Measurements from ENCODE around the gene S100Z. TPM values are rescaled to one million over a fixed set of nuclear protein-coding genes. Genes with fewer than 3 reads are reported as not detected.

Gene S100Z
- total and polyA plus RNA-seq, 9 of the 15 experiments (the other 6 are each of a cell fraction or from before 2014, with no cell fraction given), result 0.15 to 0.42 (median 0.20) TPM; not detected in 6

DNA sequence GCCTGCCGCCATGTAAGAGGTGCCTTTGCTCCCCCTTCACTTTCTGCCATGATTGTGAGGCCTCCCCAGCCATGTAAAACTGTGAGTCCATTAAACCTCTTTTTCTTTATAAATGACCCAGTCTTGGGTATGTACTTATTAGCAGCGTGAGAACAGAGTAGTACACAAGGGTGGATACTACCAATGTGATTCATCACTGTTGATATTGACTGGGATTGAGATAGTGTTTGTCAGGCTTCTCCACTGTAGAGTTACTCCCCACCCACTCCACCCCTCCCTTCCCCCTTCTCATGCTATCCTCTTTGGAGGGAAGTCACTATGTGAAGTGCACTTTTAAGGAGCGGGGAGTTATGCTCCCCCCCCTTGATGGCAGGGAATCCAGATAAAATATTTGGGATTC, 91.6 kb downstream of the S100Z start:
- no peak for TF ChIP-seq ELK1 (CRISPR knock-in tag; IDR thresholded peaks at IDR 0.05)
- no peak for TF ChIP-seq MITF (IDR thresholded peaks at IDR 0.05)
- no peak for TF ChIP-seq CC2D1A (IDR thresholded peaks at IDR 0.05)
- no peak for TF ChIP-seq ETV1 (tag; conservative IDR thresholded peaks at IDR 0.05; ENCODE audit: low read depth)
- TF ChIP-seq SAFB (IDR thresholded peaks at IDR 0.05; ENCODE audit: borderline replicate concordance, low read depth, low read length), result no peak
- no peak for TF ChIP-seq ZBTB12 (CRISPR knock-in tag; IDR thresholded peaks at IDR 0.05)
- no peak for TF ChIP-seq ILK (tag; IDR thresholded peaks at IDR 0.05; ENCODE audit: borderline replicate concordance, low read depth)
- TF ChIP-seq ZNF431 (CRISPR knock-in tag; IDR thresholded peaks at IDR 0.05), result no peak
- no peak for TF ChIP-seq FOS (IDR thresholded peaks at IDR 0.05; ENCODE audit: extremely low read depth, insufficient read length)
- TF ChIP-seq, protein P1, sequence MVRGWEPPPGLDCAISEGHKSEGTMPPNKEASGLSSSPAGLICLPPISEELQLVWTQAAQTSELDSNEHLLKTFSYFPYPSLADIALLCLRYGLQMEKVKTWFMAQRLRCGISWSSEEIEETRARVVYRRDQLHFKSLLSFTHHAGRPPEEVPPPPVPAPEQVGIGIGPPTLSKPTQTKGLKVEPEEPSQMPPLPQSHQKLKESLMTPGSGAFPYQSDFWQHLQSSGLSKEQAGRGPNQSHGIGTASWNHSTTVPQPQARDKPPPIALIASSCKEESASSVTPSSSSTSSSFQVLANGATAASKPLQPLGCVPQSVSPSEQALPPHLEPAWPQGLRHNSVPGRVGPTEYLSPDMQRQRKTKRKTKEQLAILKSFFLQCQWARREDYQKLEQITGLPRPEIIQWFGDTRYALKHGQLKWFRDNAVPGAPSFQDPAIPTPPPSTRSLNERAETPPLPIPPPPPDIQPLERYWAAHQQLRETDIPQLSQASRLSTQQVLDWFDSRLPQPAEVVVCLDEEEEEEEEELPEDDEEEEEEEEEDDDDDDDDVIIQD (CRISPR knock-in tag; IDR thresholded peaks at IDR 0.05), result no peak
- in situ Hi-C loops (cut with MboI), result no loop called here
- DNase-seq (ENCODE audit: extremely low read depth in 1 of 4, low spot score in 3 of 4), result no peak
- Histone ChIP-seq H3K36me3 (ENCODE audit: control insufficient read depth, insufficient read depth, low read length) (no peaks in the 10 kb centered on the region), H3K4me3 (no peak overlapping the region), H3K79me2 (ENCODE audit: control insufficient read depth, insufficient read depth, low read length) (no peaks in the 10 kb centered on the region), H3K9me3 (replicated peaks; ENCODE audit: control insufficient read depth, insufficient read depth, low read depth, low read length) (no peaks in the 10 kb centered on the region), H3K4me1 (replicated peaks in 1 of 2; ENCODE audit: control insufficient read depth in 2 of 2, insufficient read depth in 2 of 2, low read length in 2 of 2) (peaks cover 4 to 6% of the 10 kb centered on the region in 2 experiments; a peak in 3 of 5 replicates), H3K9me1 (ENCODE audit: control insufficient read depth, insufficient read depth, low read length) (no peaks in the 10 kb centered on the region), H3K9ac (ENCODE audit: insufficient read depth in 1 of 2, low read depth in 2 of 2, low read length in 2 of 2) (no peak overlapping the region), H3K4me2 (ENCODE audit: insufficient read depth, low read length) (no peak overlapping the region), H3K27me3 (ENCODE audit: control insufficient read depth in 2 of 2, insufficient read depth in 2 of 2, low read length in 2 of 2) (peaks cover 0 to 4% of the 10 kb centered on the region in 2 experiments; a peak in 2 of 5 replicates), H3K27ac (ENCODE audit: extremely low read depth, low read depth, low read length) (no peak overlapping the region), H4K20me1 (replicated peaks; ENCODE audit: control insufficient read depth, insufficient read depth, low read length) (no peaks in the 10 kb centered on the region), H2AFZ (ENCODE audit: low read depth, low read length) (no peak overlapping the region)
- intact Hi-C loops (cut with micrococcal nuclease), result no loop called here
- FAIRE-seq, result no peak
- no peak for ATAC-seq
- CTCF ChIA-PET (ENCODE audit: low intra/inter-chr PET ratio), result no interaction called here
- POLR2A ChIA-PET, result no interaction called here
- WGBS (ENCODE audit: insufficient coverage, low coverage, missing lambda C conversion rate), result 64% methylated on average over 3 of the region's 3 CpGs
- no TSS peak for BruUV-seq (replicated peaks)
